T-helper 1 cell treated with Interleukin-12 subunit alpha and Interleukin-12 subunit beta and Interleukin-4 antibody, amounts not matched to agents 30 ng/mL and 1 ng/mL, for 36 hours (primary cell): ENCODE results near the gene CXCL11. TPM values are rescaled to one million over a fixed set of nuclear protein-coding genes. Genes with fewer than 3 reads are reported as not detected.
"Not testable (repeated sequence)": the region's sequence is repeated elsewhere in the genome, so short reads cannot be mapped to it uniquely, and the experiment has no call there.

Experiments used
- intact Hi-C: fragments of 100-400 bp; cut with micrococcal nuclease; formaldehyde crosslinking; loops from one replicate; pipeline ENCODE4 v1.15.1; 2024
- total RNA-seq: library from RNA; stranded (reverse); gene quantifications from 2 replicates; pipeline ENCODE4 v1.2.3, GENCODE V29; 2022

CXCL11 gene
- total RNA-seq, 1 donor from 2014 or later = 0.12 TPM

GRCh38 chr4:76044686-76045085 is 8.8 kb upstream of the CXCL11 start:
- intact Hi-C loops = not testable (repeated sequence)

GRCh38 chr4:76043306-76043705 is 7.4 kb upstream of the CXCL11 start:
- intact Hi-C loops = loop anchor here (2.0 kb wide), 1 partner anchor 15 kb away; no protein-coding TSS in a partner anchor

GRCh38 chr4:76042241-76042998 is 6.5 kb upstream of the CXCL11 start:
- intact Hi-C loops = loop anchor here (2.0 kb wide), 1 partner anchor 16 kb away; no protein-coding TSS in a partner anchor

GRCh38 chr4:76036855-76037254 is 985 bp upstream of the CXCL11 start:
- intact Hi-C loops = no loop called here

GRCh38 chr4:76035141-76035540 is 729 bp downstream of the CXCL11 start:
- intact Hi-C loops = no loop called here

- intact Hi-C loops = no loop called here
These were observed 6.6 kb downstream of the CXCL11 start for GRCh38 chr4:76029300-76029699.

- intact Hi-C loops = no loop called here
These were observed 7.5 kb downstream of the CXCL11 start for GRCh38 chr4:76028350-76028765.

GRCh38 chr4:76024065-76024464 is 11.8 kb downstream of the CXCL11 start:
- intact Hi-C loops = loop anchor here (2.0 kb wide), 1 partner anchor 35 kb away; no protein-coding TSS in a partner anchor

- intact Hi-C loops = loop anchor here (1.0 to 2.0 kb wide), 2 partner anchors 11 to 33 kb away; partner anchors contain the start of gene SDAD1
These were observed 12.5 kb downstream of the CXCL11 start, which contains the start of gene CXCL10 for GRCh38 chr4:76023389-76023788. Gene CXCL10, minus strand, starts transcription at chr4:76023497. Its CDS starts 66 bp downstream, at chr4:76023431.

GRCh38 chr4:76022677-76023076 is 13.2 kb downstream of the CXCL11 start:
- intact Hi-C loops = loop anchor here (1.0 to 2.0 kb wide), 2 partner anchors 10 to 32 kb away; partner anchors contain the start of gene SDAD1

GRCh38 chr4:76022031-76022430 is 13.8 kb downstream of the CXCL11 start:
- intact Hi-C loops = loop anchor here (2.0 kb wide), 1 partner anchor 31 kb away; the partner anchor contains the start of gene SDAD1

GRCh38 chr4:76017056-76017686 is 18.7 kb downstream of the CXCL11 start:
- intact Hi-C loops = no loop called here

- intact Hi-C loops = no loop called here
These were observed 19.5 kb downstream of the CXCL11 start for GRCh38 chr4:76016393-76016792.

GRCh38 chr4:76013540-76013939 is 22.3 kb downstream of the CXCL11 start:
- intact Hi-C loops = no loop called here

GRCh38 chr4:76012388-76012801 is 23.5 kb downstream of the CXCL11 start:
- intact Hi-C loops = loop anchor here (1.0 kb wide), 1 partner anchor 11 kb away; the partner anchor contains the start of gene CXCL10

GRCh38 chr4:76011700-76012387 is 24.0 kb downstream of the CXCL11 start:
- intact Hi-C loops = loop anchor here (1.0 kb wide), 1 partner anchor 11 kb away; the partner anchor contains the start of gene CXCL10

- intact Hi-C loops = no loop called here
These were observed 24.7 kb downstream of the CXCL11 start for GRCh38 chr4:76011018-76011670.

- intact Hi-C loops = no loop called here
These were observed 25.3 kb downstream of the CXCL11 start for GRCh38 chr4:76010576-76010975.

GRCh38 chr4:76009311-76009710 is 26.6 kb downstream of the CXCL11 start:
- intact Hi-C loops = no loop called here

GRCh38 chr4:76007089-76007862 is 28.6 kb downstream of the CXCL11 start, which contains the start of gene CXCL9:
Gene CXCL9, minus strand, starts transcription at chr4:76007509. Its CDS starts 60 bp downstream, at chr4:76007449.
- intact Hi-C loops = no loop called here
